ENCODE measurements around the gene CEP19. TPM values are rescaled to one million over a fixed set of nuclear protein-coding genes. Genes with fewer than 3 reads are reported as not detected.
"Not testable (repeated sequence)": the region's sequence is repeated elsewhere in the genome, so short reads cannot be mapped to it uniquely, and the experiment has no call there.

The CEP19 gene
- 5.8 and 7.6 TPM in 2 replicates for total RNA-seq

- intact Hi-C loops (cut with micrococcal nuclease): loop anchor here (1.0 to 10.0 kb wide), 6 partner anchors 28 to 277 kb away; partner anchors contain the start of genes FBXO45, NCBP2, SENP5 and UBXN7
Measured at GRCh38 chr3:196711838-196712513, at the start of gene CEP19, which contains the start of gene PIGX. CEP19 (minus strand) TSS chr3:196712250; CDS start chr3:196708657, 3,593 bp downstream. PIGX (plus strand) TSS chr3:196712377.

- intact Hi-C loops (cut with micrococcal nuclease): no loop called here
Measured at GRCh38 chr3:196757876-196758739, 46.1 kb upstream of the CEP19 start.

- intact Hi-C loops (cut with micrococcal nuclease): no loop called here
Measured at GRCh38 chr3:196756732-196757131, 44.7 kb upstream of the CEP19 start.

GRCh38 chr3:196754091-196754981, 42.3 kb upstream of the CEP19 start:
- intact Hi-C loops (cut with micrococcal nuclease): no loop called here

GRCh38 chr3:196753201-196753600, 41.2 kb upstream of the CEP19 start:
- intact Hi-C loops (cut with micrococcal nuclease): no loop called here

GRCh38 chr3:196749125-196749524, 37.1 kb upstream of the CEP19 start:
- intact Hi-C loops (cut with micrococcal nuclease): no loop called here

- intact Hi-C loops (cut with micrococcal nuclease): not testable (repeated sequence)
Measured at GRCh38 chr3:196743569-196743968, 31.5 kb upstream of the CEP19 start.

- intact Hi-C loops (cut with micrococcal nuclease): loop anchor here (2.0 kb wide), 2 partner anchors 109 to 227 kb away; partner anchors contain the start of gene PIGZ
Measured at GRCh38 chr3:196741249-196741889, 29.3 kb upstream of the CEP19 start.

GRCh38 chr3:196740481-196741248, 28.6 kb upstream of the CEP19 start:
- intact Hi-C loops (cut with micrococcal nuclease): loop anchor here (1.0 to 2.0 kb wide), 3 partner anchors 28 to 228 kb away; partner anchors contain the start of genes CEP19, PIGX and PIGZ

GRCh38 chr3:196739671-196740480, 27.8 kb upstream of the CEP19 start, which contains the start of gene PAK2:
PAK2 (plus strand) TSS chr3:196739857; CDS start chr3:196782647, 42,790 bp downstream.
- intact Hi-C loops (cut with micrococcal nuclease): loop anchor here (1.0 to 5.0 kb wide), 7 partner anchors 28 to 308 kb away; partner anchors contain the start of genes CEP19, FBXO45, NCBP2 and PIGX

GRCh38 chr3:196737655-196738054, 25.6 kb upstream of the CEP19 start:
- intact Hi-C loops (cut with micrococcal nuclease): loop anchor here (5.0 kb wide), 1 partner anchor 305 kb away; the partner anchor contains the start of gene UBXN7

- intact Hi-C loops (cut with micrococcal nuclease): loop anchor here (5.0 kb wide), 1 partner anchor 305 kb away; the partner anchor contains the start of gene UBXN7
Measured at GRCh38 chr3:196736670-196737374, 24.8 kb upstream of the CEP19 start.

- intact Hi-C loops (cut with micrococcal nuclease): loop anchor here (5.0 kb wide), 1 partner anchor 303 kb away; the partner anchor contains the start of gene UBXN7
Measured at GRCh38 chr3:196735751-196736150, 23.7 kb upstream of the CEP19 start.

- intact Hi-C loops (cut with micrococcal nuclease): no loop called here
Measured at GRCh38 chr3:196726788-196727675, 15.0 kb upstream of the CEP19 start.

GRCh38 chr3:196721097-196721496, 9.0 kb upstream of the CEP19 start:
- intact Hi-C loops (cut with micrococcal nuclease): no loop called here

- intact Hi-C loops (cut with micrococcal nuclease): loop anchor here (10.0 kb wide), 1 partner anchor 282 kb away; the partner anchor contains the start of gene UBXN7
Measured at GRCh38 chr3:196717162-196717561, 5.1 kb upstream of the CEP19 start.
